HK-2 (cell line): ENCODE results near the gene CYP2W1.
"Not testable (repeated sequence)": the region's sequence is repeated elsewhere in the genome, so short reads cannot be mapped to it uniquely, and the experiment has no call there.

ENCODE experiments used
- DNase-seq: peaks from one replicate; pipeline ENCODE4 v3.0.0-alpha.2; 2018; ENCODE audit not compliant: unreplicated experiment

Gene CYP2W1

GRCh38 chr7:983004-983615 lies at the start of gene CYP2W1:
Gene CYP2W1, plus strand, starts transcription at chr7:983181. Its CDS starts 31 bp downstream, at chr7:983212.
- no peak for DNase-seq

- DNase-seq, result no peak
These were observed 48.4 kb upstream of the CYP2W1 start for GRCh38 chr7:934469-935163.

GRCh38 chr7:935164-935873 lies 47.7 kb upstream of the CYP2W1 start:
- no peak for DNase-seq

GRCh38 chr7:935874-936385 lies 47.1 kb upstream of the CYP2W1 start:
- no peak for DNase-seq

- no peak for DNase-seq
These were observed 46.5 kb upstream of the CYP2W1 start for GRCh38 chr7:936386-937054.

- DNase-seq, result no peak
These were observed 45.0 kb upstream of the CYP2W1 start for GRCh38 chr7:937856-938484.

GRCh38 chr7:938546-939185 lies 44.3 kb upstream of the CYP2W1 start:
- no peak for DNase-seq

GRCh38 chr7:939843-940242 lies 43.1 kb upstream of the CYP2W1 start:
- no peak for DNase-seq

GRCh38 chr7:940599-941408 lies 42.2 kb upstream of the CYP2W1 start:
- DNase-seq, result no peak

- DNase-seq, result not testable (repeated sequence)
These were observed 39.2 kb upstream of the CYP2W1 start for GRCh38 chr7:943793-944192.

GRCh38 chr7:944744-945143 lies 38.2 kb upstream of the CYP2W1 start:
- DNase-seq, result no peak

- DNase-seq, result no peak
These were observed 37.8 kb upstream of the CYP2W1 start for GRCh38 chr7:945147-945555.

- peak; percentile 44 for DNase-seq
These were observed 37.3 kb upstream of the CYP2W1 start for GRCh38 chr7:945556-946255.

- no peak for DNase-seq
These were observed 36.6 kb upstream of the CYP2W1 start for GRCh38 chr7:946256-946996.

- no peak for DNase-seq
These were observed 35.4 kb upstream of the CYP2W1 start for GRCh38 chr7:947391-948210.

- DNase-seq, result no peak
These were observed 33.7 kb upstream of the CYP2W1 start for GRCh38 chr7:949021-949934.
